Mucosa of rectum (tissue), 2 donors: Measurements from ENCODE around the gene ZBTB17.
"Not testable (repeated sequence)": the region's sequence is repeated elsewhere in the genome, so short reads cannot be mapped to it uniquely, and the experiment has no call there.

Experiments
- H3K27ac ChIP-seq, 2 donors: one replicate each; pipeline ENCODE4 v1.7.0; 2013; ENCODE audit warnings: inconsistent platforms in 2 of 2, low read depth in 2 of 2, low read length in 2 of 2
- H3K27me3 ChIP-seq, 2 donors: one replicate each; pipeline ENCODE4 v1.7.0; 2013; ENCODE audit warnings: low read length in 2 of 2; ENCODE audit not compliant: control insufficient read depth in 2 of 2, insufficient read depth in 2 of 2
- H3K36me3 ChIP-seq, 2 donors: one replicate each; pipeline ENCODE4 v1.7.0; 2013; ENCODE audit warnings: low read length in 2 of 2; ENCODE audit not compliant: control insufficient read depth in 2 of 2, insufficient read depth in 2 of 2
- H3K4me1 ChIP-seq, 2 donors: one replicate each; pipeline ENCODE4 v1.7.0; 2013; ENCODE audit warnings: low read length in 2 of 2, mild to moderate bottlenecking in 1 of 2; ENCODE audit not compliant: control insufficient read depth in 2 of 2, insufficient read depth in 2 of 2
- H3K4me3 ChIP-seq, 2 donors: one replicate each; pipeline ENCODE4 v1.7.0; 2013; ENCODE audit warnings: low read length in 2 of 2
- H3K9ac ChIP-seq, 2 donors: one replicate each; pipeline ENCODE4 v1.7.0; 2013; ENCODE audit warnings: low read length in 2 of 2, low read depth in 1 of 2, mild to moderate bottlenecking in 1 of 2
- H3K9me3 ChIP-seq, 2 donors: one replicate each; pipeline ENCODE4 v1.7.0; 2013; ENCODE audit warnings: low read length in 2 of 2; ENCODE audit not compliant: control insufficient read depth in 2 of 2
- donor health status: healthy.
- donor health status: Normal muscosa, but diverticular disease.

The ZBTB17 gene

GRCh38 chr1:15900662-15901279 is 75.1 kb downstream of the ZBTB17 start:
- Histone ChIP-seq H3K9me3 (no peaks in the 10 kb centered on the region), H3K27me3 (no peaks in the 10 kb centered on the region), H3K27ac (no peak overlapping the region), H3K36me3 (no peaks in the 10 kb centered on the region), H3K4me1 (no peaks in the 10 kb centered on the region), H3K4me3 (no peak overlapping the region), H3K9ac (no peak overlapping the region)

- no peaks in the 10 kb centered on the region for H3K9me3 ChIP-seq
- H3K9ac ChIP-seq, result no peak overlapping the region
- H3K27me3 ChIP-seq, result no peaks in the 10 kb centered on the region
- no peaks in the 10 kb centered on the region for H3K36me3 ChIP-seq
- no peak overlapping the region for H3K27ac ChIP-seq
- no peaks in the 10 kb centered on the region for H3K4me1 ChIP-seq
- H3K4me3 ChIP-seq, result no peak overlapping the region
Observed at GRCh38 chr1:15899266-15899665, 76.6 kb downstream of the ZBTB17 start.

- not testable (repeated sequence) for H3K27ac ChIP-seq, H3K9ac ChIP-seq, H3K4me3 ChIP-seq, H3K9me3 ChIP-seq, H3K27me3 ChIP-seq, H3K4me1 ChIP-seq, H3K36me3 ChIP-seq
Observed at GRCh38 chr1:15896841-15897610, 78.9 kb downstream of the ZBTB17 start.

GRCh38 chr1:15895233-15895632 is 80.7 kb downstream of the ZBTB17 start:
- peaks cover 0 to 2% of the 10 kb centered on the region in 2 donors for H3K4me1 ChIP-seq
- no peak overlapping the region for H3K9ac ChIP-seq
- no peaks in the 10 kb centered on the region for H3K27me3 ChIP-seq
- H3K9me3 ChIP-seq, result no peaks in the 10 kb centered on the region
- H3K36me3 ChIP-seq, result no peaks in the 10 kb centered on the region
- no peak overlapping the region for H3K27ac ChIP-seq
- no peak overlapping the region for H3K4me3 ChIP-seq

- not testable (repeated sequence) for H3K4me1 ChIP-seq, H3K9ac ChIP-seq, H3K9me3 ChIP-seq, H3K27me3 ChIP-seq, H3K27ac ChIP-seq, H3K4me3 ChIP-seq, H3K36me3 ChIP-seq
Observed at GRCh38 chr1:15892857-15893599, 82.9 kb downstream of the ZBTB17 start.
